TTC549 (cell line): ENCODE measurements around the gene SIGLEC8.
"Not testable (repeated sequence)": the region's sequence is repeated elsewhere in the genome, so short reads cannot be mapped to it uniquely, and the experiment has no call there.

Source experiments
- FAIRE-seq: peaks from 2 replicates; lab custom pipeline; 2012; peaks lifted over from hg19 to GRCh38; lab: Jason Lieb, UNC

SIGLEC8 gene

DNA sequence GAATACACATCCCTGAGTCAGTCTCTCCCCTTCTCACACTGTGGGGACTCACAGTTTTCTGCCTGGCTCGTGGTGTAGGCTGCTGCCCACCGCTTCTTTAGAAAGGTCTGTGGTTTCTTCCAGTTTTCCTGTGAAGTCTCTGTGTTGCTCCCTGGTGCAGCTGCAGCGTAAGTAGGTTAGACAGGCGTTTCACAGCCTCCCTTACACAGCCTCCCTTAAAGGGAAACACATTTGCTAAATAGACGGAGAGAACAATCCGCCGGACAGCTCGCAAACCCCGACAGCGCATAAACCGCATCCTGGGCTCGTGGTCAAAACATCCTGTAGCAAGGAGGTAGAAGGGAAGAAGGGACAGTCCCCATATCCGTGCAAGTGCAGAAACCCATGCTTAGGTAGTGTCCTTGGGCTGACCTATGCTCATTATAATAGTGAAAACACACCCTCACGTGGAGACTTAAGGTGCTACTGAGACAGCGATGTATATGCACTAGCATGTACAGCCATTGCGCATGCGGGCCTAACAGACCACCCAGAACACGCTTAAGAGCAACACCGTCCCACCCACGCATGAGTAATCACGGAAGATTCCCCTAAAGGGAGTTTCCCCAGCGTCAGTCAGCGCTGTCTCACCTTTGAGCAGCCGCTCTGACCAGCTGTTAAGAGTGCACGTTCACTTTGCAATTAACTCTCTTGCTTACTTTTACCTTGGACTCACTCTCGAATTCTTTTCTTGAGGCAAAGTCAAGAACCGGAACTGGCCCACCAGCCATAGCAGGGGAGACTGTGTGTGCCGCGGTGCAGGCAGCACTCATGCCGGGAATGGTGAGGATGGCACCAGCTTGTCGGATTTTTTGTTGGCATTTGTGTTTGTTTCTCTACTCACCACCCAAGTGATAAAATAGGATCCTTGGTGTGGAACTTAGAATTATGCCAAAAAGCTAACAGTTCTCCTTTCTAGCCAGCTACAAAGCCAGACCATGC, 16.6 kb downstream of the SIGLEC8 start:
- no peak for FAIRE-seq

DNA sequence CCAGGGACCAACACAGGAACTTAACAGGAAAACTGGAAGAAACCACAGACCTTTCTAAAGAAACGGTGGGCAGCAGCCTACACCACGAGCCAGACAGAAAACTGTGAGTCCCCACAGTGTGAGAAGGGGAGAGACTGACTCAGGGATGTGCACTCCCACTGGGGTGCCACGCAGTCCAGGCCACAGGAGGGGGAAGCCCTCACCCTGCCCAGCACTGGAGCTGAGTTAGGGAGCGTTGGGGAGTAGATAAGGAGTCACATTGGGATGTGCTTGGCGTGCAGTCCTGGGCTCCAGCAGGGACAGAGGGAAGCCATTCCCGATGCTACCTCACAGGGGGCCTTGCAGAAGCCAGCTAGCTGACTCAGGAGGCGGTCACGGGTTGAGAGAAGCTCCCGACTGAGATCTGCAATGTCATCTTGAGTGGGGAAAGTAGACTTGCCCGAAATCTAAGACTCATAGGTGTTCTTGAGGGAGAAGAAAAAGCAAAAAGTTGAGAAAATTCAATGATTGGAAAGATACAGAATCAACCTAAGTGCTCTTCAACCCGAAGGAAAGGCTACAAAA, 17.3 kb downstream of the SIGLEC8 start:
- FAIRE-seq, result no peak

DNA sequence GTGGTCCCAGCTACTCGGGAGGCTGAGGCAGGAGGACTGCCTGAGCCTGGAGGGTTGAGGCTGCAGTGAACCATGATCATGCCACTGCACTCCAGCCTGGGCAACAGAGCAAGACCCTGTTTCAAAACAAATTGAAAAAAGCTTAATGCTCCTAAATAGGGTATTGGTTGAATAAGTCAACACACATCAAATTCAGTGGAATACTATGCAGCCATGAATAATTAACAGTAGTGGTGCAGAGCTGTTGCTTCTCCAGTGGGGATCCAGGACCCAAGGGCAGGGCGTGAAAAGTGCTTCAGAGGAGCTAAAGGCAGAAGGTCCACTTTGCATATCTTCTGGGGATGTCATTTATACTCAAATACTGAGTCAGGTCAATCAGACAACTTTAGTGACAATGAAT, 18.2 kb downstream of the SIGLEC8 start:
- no peak for FAIRE-seq

DNA sequence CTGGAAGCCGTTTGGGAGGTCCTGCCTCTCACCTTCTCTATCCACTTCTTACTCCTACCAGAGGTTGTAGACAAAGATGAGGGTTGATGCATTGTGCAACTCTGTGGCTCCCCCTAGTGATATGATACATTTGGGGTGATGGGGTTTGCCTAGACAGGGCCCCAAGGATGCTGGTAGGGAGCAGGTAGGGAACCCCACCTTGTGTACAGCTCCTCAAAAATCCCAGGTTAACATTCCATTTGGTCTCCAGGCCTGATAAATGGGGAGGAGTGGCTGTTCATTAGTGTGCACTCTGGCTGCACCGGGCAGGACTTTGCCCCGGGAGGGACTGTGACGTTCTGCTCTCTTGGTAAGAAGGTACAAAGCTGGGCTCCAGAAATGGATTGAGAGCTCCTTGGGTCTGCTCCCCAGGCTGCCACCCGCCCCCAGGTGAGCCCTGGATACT, 19.2 kb downstream of the SIGLEC8 start:
- FAIRE-seq, result no peak

DNA sequence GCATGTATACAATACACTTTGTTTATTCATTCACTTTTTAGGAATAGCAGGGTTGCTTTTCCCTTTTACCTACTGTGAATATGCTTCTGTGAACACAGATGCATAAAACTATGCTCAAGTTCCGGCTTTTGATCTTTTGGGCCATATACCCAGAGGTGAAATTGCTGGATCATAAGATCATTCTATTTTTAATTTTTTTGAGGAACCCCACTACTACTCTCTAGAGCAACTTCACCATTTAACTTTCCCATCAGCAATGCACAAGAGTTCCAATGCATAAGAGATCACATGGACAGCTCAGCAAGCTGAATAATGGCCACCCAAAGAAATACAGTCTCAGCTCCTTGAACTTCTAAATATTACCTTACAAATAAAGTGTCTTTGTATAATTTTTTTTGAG, 23.8 kb downstream of the SIGLEC8 start:
- no peak for FAIRE-seq

DNA sequence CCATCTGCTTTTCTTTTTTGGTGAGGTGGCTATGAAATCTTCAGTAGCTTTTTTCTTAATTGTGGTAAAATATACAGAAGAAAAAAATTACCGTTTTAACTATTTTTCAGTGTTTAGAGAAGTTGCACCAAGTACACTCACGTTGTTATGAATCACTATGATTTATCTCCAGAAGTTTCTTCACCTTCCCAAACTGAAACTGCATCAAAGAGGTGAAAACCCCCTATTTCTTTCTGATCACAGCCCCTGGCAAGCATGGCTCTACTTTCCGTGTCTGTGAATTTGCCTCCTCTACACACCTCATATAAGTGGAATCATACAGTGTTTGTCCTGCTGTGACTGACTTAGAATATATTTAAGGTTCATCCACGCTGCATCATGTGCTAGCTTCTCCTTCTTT, 25.2 kb downstream of the SIGLEC8 start:
- FAIRE-seq, result no peak

DNA sequence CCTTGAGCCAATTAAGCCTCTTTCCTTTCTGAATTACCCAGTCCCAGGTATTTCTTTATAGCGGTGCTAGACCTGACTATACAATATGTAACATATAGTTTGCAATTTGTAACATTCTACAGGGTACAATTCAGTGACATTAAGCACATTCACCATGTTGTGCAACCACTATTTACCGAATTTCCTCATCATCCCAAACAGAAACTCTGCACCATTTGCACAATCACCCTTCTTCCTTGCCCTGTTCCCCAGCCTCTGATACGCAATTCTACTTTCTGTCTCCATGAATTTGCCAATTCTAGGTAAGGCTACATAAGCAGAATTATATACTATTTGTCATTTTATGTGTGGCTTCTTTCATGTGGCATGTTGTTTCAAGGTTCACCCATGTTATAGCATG, 27.1 kb downstream of the SIGLEC8 start:
- no peak for FAIRE-seq

DNA sequence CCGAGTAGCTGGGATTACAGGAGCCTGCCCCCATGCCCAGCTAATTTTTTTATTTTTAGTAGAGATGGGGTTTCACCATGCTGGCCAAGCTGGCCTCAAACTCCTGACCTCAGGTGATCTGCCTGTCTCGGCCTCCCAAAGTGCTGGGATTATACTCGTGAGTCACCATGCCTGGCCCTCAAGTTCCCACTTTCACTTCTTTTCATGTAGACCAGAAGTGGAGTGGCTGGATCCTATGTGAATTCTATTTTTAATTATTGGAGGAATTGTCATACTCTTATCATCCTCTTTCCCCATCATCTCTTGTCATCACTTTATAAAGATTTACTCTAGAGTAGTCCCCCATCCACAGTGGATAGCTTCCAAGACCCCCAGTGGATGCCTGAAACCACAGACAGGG, 28.0 kb downstream of the SIGLEC8 start:
- FAIRE-seq, result no peak

DNA sequence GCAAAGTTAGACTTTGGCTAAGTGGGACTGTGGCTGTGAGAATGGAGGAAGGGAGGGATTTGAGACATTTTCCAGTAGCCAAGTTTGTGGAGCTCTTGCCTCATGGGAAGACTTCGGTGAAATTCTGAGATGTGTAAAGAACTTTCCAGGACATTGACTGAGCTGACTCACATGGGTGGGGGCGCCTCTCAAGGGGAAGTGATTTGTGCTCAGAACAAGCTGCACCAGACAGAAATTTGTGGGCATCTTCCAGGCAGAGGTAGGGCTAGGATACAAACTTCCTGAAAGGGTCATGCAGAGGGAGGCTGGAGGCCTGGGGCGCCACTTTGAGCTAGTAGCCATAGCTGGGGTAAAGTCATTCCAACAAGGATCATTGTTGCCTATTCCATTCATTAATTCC, 31.1 kb downstream of the SIGLEC8 start:
- no peak for FAIRE-seq

DNA sequence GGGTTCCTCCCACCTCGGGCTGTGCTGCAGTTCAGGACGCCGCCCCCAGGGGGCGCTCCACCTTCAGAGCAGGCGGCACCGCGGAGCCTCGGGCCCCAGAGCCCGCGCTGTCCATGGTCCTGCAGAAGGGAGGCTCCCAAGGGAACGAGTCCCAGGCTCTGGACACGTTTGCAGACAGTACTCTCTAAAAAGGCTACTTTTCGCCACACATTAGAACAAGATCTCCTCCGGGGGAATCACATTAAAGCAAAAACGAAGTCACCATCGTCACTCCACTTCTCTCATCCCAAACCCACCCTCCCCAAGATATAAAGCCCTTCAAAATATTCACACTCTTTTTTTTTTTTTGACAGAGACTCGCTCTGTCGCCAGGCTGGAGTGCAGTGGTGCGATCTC, 36.2 kb downstream of the SIGLEC8 start:
- FAIRE-seq, result no peak

DNA sequence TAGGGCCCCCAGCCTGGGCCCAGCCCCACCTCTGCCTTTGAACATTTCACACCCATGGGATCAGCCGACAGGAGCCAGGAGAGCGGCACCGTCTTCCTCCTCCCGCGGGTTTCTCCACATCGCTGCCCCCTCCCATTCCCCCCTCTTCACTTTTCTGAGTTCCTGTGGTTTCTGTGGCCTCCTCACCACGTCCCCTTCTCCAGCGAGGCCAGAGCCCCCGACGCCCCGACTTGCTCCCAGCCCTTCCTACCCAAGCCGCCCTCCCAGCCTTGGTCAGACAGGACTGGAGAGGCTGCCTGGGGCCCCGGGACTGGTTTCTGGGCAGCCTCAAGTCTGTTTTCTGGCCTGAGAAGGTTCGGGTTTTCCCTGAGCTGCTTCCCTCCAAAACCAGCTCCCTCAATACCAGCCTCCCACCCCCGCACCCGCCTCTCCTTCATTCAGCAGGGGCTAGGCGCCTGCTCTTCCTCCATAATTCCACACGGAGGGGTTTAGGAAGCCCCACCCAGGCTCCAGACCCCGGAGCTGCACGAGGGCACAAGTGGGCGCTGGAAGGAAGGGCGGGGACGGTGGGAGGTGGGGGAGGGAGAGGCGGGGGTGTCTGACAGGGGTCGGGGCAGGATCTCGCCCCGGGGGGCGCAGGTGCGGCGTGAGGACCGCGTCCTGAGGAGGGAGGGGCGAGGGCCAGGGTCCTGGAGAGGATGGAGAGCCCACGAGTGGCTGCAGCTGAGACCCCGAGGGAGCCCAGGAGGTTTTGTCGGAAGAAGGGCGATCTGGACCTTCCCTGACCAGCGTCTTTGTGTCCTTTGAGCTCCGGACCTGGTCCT, 36.8 kb downstream of the SIGLEC8 start:
- FAIRE-seq, result no peak

DNA sequence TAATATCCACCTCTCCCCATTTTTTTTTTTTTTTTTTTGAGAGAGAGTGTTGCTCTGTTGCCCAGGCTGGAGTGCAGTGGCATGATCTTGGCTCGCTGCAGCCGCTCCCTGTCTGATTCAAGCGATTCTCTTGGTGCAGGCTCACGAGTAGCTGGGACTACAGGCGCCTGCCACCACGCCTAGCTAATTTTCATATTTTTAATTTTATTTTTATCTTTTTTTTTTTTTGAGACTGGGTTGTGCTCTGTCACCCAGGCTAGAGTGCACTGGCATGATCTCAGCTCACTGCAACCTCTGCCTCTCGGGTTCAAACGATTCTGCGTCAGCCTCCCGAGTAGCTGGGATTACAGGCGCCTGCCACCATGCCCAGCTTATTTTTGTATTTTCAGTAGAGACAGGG, 37.7 kb downstream of the SIGLEC8 start:
- FAIRE-seq, result not testable (repeated sequence)

DNA sequence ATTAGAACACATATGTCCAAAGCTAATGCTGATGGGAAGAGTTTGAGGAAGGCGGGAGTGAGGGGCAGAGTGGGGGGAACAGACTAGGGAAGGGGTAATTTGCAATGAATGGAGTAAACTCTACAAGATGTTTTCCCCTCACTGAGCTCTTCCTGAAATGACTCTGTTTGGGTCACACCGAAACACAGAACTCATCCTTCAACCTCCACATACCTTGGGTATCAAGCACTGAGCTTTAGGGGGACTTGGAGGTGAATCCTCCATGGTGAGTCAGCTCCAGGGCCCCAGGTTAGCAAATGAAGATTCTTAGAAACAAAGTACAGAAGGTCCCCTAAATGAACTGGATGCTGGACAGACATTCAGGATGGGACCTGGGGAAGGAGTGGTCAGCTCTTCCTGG, 39.5 kb downstream of the SIGLEC8 start:
- FAIRE-seq, result no peak

DNA sequence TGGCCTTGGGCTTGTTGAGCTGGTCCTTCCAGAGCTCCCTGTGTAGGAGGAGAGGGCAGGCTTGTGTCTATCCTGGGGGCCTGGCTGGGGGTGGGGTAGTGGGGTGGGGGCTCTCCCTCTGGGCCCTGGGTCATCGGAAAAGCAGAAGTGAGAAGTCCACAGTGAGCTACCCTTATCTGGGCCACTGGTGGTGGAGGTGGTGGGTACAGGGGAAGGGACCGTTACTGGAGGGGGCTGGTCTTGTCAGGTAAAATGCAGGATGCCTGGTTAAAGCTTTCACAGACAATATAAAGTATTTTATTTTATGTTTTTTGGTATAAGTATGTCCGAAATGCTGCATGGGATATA, 40.5 kb downstream of the SIGLEC8 start:
- FAIRE-seq, result no peak

DNA sequence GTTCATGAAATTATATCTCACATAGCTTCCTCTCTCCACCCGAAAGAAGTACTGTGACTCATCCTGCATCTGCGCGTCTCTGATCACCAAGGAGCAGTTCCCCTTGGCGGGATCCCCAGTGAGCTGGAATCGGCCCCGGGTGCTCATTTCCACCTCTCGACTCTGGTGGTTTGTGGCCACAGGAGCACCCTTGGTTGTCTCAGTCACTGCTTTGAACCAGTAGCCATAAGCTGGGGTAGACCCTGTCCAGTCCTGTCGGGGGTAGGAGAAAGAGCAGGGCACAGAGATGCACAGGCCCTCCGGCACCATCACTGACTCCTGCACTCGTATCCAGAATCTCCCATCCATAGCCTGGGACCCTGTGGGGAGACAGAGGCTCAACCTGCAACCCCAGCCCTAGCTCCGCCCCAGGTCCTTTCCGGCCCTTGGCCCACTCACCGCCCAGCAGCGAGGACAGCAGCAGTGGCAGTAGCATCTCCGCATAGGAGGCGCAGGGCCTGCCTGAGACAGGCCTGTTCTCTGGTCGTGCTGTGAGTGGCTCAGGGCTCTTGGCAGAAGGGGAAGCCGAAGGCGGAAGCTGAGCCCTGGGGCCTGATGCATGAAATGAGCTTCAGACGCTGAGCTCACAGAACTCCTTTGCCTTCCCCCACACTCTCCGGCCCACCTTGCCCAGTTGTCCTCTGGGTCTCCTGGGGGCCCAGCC, 41.0 kb downstream of the SIGLEC8 start, which contains the start of gene SIGLEC10:
Gene SIGLEC10 (minus strand): TSS at position 536 of the 703 bp plus-strand sequence. CDS start 61 bp downstream, at position 475.
- no peak for FAIRE-seq

DNA sequence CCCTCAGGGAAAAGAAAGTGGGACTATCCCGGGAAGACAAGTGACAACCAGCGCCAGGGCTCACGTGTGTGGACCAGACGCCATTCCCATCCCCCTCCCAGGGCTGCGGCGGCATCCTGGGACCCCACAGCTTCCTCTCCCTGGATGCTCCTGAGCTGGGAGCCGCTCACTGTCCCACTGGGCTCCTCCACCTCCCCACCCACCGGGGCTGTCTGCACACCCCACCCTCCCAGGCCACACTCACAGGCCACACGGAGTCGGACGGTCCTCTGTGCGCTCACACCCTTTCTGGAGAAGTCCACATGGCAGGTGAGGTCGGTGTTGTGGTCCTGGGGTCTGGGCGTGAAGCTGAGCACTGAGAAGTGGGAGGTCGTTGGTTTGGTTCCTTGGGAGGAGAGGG, 41.8 kb downstream of the SIGLEC8 start:
- FAIRE-seq, result not testable (repeated sequence)

DNA sequence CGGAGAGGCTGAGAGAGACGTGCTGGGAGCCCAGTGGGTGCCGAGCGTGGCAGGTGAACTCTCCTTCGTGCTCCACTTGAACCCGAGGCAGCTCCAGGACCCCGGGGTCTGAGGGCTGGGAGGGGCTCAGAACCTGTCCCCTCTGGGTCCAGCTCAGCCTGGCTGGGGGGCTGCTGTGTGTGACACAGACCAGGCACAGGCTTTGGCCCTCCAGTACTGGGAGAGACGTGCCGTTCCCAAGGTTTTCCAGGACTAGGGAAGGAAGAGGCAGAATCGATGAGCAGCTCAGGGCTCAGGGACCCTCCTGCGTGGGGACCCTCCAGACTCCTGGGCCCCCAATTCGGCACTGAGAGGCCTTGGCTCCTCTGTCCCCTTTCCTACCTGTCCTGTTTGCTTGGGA, 43.1 kb downstream of the SIGLEC8 start:
- FAIRE-seq, result no peak

DNA sequence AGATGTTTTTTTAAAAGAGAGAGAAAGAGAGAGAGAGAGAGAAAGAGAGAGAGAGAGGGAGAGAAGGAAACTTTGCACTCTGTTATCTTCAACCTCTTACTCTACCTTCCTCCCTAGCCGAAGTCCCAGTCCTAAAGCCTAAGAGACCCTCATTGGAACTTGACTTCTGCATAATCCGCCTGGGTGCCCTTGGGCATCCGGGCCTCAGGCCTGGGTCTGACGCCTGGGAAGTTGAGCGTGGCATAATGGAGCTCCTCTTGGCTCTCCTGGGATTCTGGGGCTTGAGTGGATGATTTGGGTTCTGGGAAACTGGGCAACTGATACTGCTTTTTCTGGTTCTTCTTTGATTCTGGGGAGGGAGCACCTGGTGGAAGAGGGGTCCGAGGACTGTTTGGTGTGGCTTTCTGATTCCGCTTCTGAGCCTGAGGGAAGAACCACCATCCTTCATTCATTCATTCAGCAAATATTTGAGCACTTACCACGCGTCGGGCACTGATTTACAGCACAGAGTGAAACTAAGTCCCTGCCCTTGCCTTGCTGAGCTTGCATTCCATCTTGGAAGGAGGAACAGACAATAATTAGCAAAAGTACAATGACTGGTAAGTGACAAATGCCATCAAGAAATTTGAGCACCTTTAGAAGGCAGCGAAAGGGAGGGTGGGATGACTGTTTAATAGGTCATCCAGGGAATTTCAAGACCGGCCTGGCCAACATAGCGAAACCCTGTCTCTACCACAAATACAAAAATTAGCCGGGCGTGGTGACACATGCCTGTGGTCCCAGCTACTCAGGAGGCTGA, 47.1 kb downstream of the SIGLEC8 start:
- no peak for FAIRE-seq

DNA sequence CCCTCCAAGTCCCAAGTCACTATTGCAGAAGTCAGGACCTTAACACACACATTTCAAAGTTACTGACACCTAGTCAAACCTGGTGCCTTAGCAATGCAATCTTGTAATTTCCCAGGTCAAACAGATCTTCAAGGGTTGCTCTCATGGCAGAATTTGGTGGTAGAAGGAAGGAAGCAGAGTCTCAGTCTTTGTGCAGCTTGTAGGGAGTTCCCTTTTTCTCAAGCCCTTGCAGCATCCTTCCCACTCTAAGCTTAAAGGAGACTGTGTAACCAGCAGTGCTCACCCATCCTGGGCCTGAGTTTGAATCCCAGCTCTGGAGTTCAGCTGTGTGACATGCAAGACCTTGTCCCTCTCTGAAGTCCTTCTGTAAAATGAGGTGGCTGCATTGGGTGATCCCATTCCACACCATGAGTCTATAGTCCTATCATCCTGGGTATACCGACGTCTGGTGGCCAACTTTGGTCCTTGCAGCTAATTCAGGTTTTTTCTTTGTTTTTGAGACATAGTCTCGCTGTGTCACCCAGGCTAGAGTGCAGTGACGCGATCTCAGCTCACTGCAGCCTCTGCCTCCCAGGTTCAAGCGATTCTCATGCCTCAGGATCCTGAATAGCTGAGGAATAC, 50.6 kb downstream of the SIGLEC8 start:
- FAIRE-seq, result no peak

DNA sequence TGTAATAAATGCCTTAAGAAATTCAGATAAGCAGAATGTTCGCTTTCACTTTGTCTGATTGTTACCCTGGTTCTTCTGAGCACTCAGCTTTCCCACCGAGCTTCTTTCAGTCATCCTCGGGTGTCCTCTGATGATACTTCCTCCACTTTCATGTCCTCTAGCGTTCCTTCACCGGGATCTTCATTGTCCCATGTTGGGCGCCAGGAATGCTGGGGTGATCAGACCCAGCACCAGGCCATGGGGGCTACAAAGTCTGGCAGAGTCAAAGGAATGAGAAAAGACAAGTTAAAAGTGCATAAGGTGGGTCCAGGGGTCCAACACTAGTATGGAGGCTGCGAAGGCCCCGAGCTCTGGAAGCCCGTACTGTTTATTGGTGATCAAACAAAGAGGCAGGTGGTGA, 56.1 kb downstream of the SIGLEC8 start:
- FAIRE-seq, result no peak
